Astrocyte of the cerebellum (primary cell): Measurements from ENCODE around the gene ADCY3.

Experiments
- DNase-seq: peaks from one replicate; pipeline ENCODE4 v3.0.0-alpha.2; 2011; ENCODE audit warnings: low read depth
- H3K4me3 ChIP-seq: 2 replicates; pipeline ENCODE4 v1.5.1; 2011; ENCODE audit warnings: mild to moderate bottlenecking, low read depth, low read length, moderate library complexity
- in situ Hi-C: cut with HindIII; loops from 2 replicates; pipeline ENCODE4 v1.10.0; 2017; ENCODE audit warnings: low sequenced_read_pairs
- TF ChIP-seq, protein P1 (sequence below): IDR thresholded peaks from 2 replicates; pipeline ENCODE4 v1.5.1; 2012; ENCODE audit warnings: low read length, low read depth, moderate library complexity, mild to moderate bottlenecking; ENCODE audit errors: missing control alignments

ADCY3 gene

DNA sequence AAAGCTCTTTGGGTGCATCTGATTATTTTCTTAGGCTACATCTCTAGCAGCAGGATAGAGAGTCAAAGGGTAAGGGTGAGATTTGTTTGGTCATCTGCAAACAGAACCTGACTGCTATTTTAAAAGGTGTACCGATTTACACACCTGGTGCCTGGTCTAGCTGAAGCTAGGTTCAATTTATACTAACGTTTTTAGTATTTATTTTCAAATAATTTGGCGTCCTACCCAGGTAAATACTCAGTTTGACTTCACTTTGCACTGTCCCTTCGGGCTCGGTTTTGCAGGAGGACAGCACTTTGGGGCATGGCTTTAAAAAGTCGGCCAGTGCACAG is 127.5 kb downstream of the ADCY3 start:
- TF ChIP-seq, protein P1, sequence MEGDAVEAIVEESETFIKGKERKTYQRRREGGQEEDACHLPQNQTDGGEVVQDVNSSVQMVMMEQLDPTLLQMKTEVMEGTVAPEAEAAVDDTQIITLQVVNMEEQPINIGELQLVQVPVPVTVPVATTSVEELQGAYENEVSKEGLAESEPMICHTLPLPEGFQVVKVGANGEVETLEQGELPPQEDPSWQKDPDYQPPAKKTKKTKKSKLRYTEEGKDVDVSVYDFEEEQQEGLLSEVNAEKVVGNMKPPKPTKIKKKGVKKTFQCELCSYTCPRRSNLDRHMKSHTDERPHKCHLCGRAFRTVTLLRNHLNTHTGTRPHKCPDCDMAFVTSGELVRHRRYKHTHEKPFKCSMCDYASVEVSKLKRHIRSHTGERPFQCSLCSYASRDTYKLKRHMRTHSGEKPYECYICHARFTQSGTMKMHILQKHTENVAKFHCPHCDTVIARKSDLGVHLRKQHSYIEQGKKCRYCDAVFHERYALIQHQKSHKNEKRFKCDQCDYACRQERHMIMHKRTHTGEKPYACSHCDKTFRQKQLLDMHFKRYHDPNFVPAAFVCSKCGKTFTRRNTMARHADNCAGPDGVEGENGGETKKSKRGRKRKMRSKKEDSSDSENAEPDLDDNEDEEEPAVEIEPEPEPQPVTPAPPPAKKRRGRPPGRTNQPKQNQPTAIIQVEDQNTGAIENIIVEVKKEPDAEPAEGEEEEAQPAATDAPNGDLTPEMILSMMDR, result no peak
- in situ Hi-C loops, result no loop called here
- DNase-seq, result no peak

GRCh38 chr2:24791452-24791851 is 128.6 kb downstream of the ADCY3 start:
- TF ChIP-seq, protein P1, result no peak
- DNase-seq, result no peak
- H3K4me3 ChIP-seq, result no peak overlapping the region
- in situ Hi-C loops, result no loop called here

More for the DNA sequence above, 127.5 kb downstream of the ADCY3 start:
- peak overlapping the region; percentile 88 for H3K4me3 ChIP-seq

GRCh38 chr2:24788816-24789215 is 131.2 kb downstream of the ADCY3 start:
- in situ Hi-C loops, result no loop called here
- no peak for DNase-seq
- TF ChIP-seq, protein P1, result no peak
- H3K4me3 ChIP-seq, result no peak overlapping the region

DNA sequence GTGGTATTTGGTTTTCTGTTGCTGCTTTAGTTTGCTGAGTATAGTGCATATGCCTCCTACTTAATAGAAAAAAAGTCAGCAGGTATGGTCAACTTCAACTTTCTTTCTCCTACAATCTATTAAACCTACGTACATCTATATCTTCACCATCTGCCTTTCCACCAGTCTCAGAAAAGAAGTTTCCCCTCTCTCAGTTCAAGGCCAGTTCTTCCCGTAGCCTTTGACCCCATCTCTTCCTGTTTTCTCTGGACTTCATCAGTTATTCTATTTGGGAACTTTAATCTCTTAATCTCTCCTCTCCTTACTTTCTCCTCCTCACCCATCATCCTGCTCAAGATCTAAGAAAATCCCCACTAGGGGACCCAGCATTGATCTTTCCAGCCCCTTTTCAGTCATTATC is 132.5 kb downstream of the ADCY3 start:
- in situ Hi-C loops, result no loop called here

GRCh38 chr2:24785671-24786321 is 134.2 kb downstream of the ADCY3 start:
- DNase-seq, result no peak
- in situ Hi-C loops, result no loop called here
- no peak overlapping the region for H3K4me3 ChIP-seq
- TF ChIP-seq, protein P1, result no peak

More for the DNA sequence above, 132.5 kb downstream of the ADCY3 start:
- no peak for DNase-seq
- no peak overlapping the region for H3K4me3 ChIP-seq
- TF ChIP-seq, protein P1, result no peak

DNA sequence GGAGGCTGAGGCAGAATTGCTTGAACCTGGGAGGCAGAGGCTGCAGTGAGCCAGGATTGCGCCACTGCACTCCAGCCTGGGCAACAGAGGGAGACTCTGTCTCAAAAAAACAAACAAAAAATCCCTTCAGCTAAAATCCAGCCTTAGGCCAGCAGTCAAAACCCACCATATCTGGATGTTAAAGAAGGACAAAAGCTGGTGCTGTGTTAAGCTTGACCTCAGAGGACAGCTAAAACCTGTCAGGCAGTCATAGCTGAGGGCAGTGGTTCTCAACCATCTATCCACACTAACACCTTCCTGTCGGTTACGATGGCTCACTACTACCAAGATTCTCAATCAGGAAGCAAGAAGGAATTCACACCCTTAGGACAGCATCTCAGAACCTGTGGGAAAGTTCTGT is 136.4 kb downstream of the ADCY3 start:
- no peak overlapping the region for H3K4me3 ChIP-seq
- DNase-seq, result no peak
- in situ Hi-C loops, result no loop called here
- TF ChIP-seq, protein P1, result no peak
